ENCODE measurements around the gene RFX3. TPM values are rescaled to one million over a fixed set of nuclear protein-coding genes. Genes with fewer than 3 reads are reported as not detected.

RFX3 gene
- total RNA-seq, 2 donors from 2014 or later = 8.7 to 19.8 TPM

GRCh38 chr9:3475300-3476020 is 50.3 kb downstream of the RFX3 start:
- Mint-ChIP-seq H3K36me3 (ENCODE audit: low read depth) (peaks cover 18% of the 10 kb centered on the region), H3K27me3 (no peaks in the 10 kb centered on the region), H3K4me1 (peaks cover 50% of the 10 kb centered on the region), H3K4me3 (peak overlapping the region; percentile 84), H3K9me3 (no peaks in the 10 kb centered on the region), H3K27ac (peak overlapping the region; percentile 73)
- no peak for ATAC-seq (replicated peaks)

- no peaks in the 10 kb centered on the region for H3K27me3 Mint-ChIP-seq
- H3K9me3 Mint-ChIP-seq = no peaks in the 10 kb centered on the region
- H3K36me3 Mint-ChIP-seq (ENCODE audit: low read depth) = peaks cover 12% of the 10 kb centered on the region
- peaks cover 45% of the 10 kb centered on the region for H3K4me1 Mint-ChIP-seq
- H3K27ac Mint-ChIP-seq = peak overlapping the region; percentile 73
- H3K4me3 Mint-ChIP-seq = peak overlapping the region; percentile 84
- ATAC-seq (replicated peaks) = no peak
These were observed 51.0 kb downstream of the RFX3 start for GRCh38 chr9:3474821-3475220.

GRCh38 chr9:3473405-3473804 is 52.4 kb downstream of the RFX3 start:
- Mint-ChIP-seq H3K4me1 (peaks cover 40% of the 10 kb centered on the region), H3K27ac (peak overlapping the region; percentile 36), H3K36me3 (ENCODE audit: low read depth) (peaks cover 3% of the 10 kb centered on the region), H3K4me3 (no peak overlapping the region), H3K27me3 (no peaks in the 10 kb centered on the region), H3K9me3 (no peaks in the 10 kb centered on the region)
- no peak for ATAC-seq (replicated peaks)

GRCh38 chr9:3471883-3472282 is 53.9 kb downstream of the RFX3 start:
- no peaks in the 10 kb centered on the region for H3K36me3 Mint-ChIP-seq (ENCODE audit: low read depth)
- H3K4me3 Mint-ChIP-seq = no peak overlapping the region
- H3K27me3 Mint-ChIP-seq = no peaks in the 10 kb centered on the region
- H3K27ac Mint-ChIP-seq = no peak overlapping the region
- H3K9me3 Mint-ChIP-seq = no peaks in the 10 kb centered on the region
- ATAC-seq (replicated peaks) = no peak
- H3K4me1 Mint-ChIP-seq = peaks cover 25% of the 10 kb centered on the region

GRCh38 chr9:3468421-3469205 is 57.2 kb downstream of the RFX3 start:
- ATAC-seq (replicated peaks) = no peak

GRCh38 chr9:3467593-3468219 is 58.1 kb downstream of the RFX3 start:
- Mint-ChIP-seq H3K4me3 (no peak overlapping the region), H3K36me3 (ENCODE audit: low read depth) (no peaks in the 10 kb centered on the region), H3K9me3 (no peaks in the 10 kb centered on the region), H3K4me1 (no peaks in the 10 kb centered on the region), H3K27me3 (no peaks in the 10 kb centered on the region), H3K27ac (no peak overlapping the region)
- ATAC-seq (replicated peaks) = peak; percentile 93

More at GRCh38 chr9:3468421-3469205, 57.2 kb downstream of the RFX3 start:
- H3K4me3 Mint-ChIP-seq = no peak overlapping the region
- H3K27ac Mint-ChIP-seq = no peak overlapping the region
- H3K4me1 Mint-ChIP-seq = peaks cover 5% of the 10 kb centered on the region
- H3K9me3 Mint-ChIP-seq = no peaks in the 10 kb centered on the region
- no peaks in the 10 kb centered on the region for H3K27me3 Mint-ChIP-seq
- H3K36me3 Mint-ChIP-seq (ENCODE audit: low read depth) = no peaks in the 10 kb centered on the region

GRCh38 chr9:3464033-3464638 is 61.7 kb downstream of the RFX3 start:
- no peaks in the 10 kb centered on the region for H3K27me3 Mint-ChIP-seq
- no peaks in the 10 kb centered on the region for H3K4me1 Mint-ChIP-seq
- H3K27ac Mint-ChIP-seq = no peak overlapping the region
- H3K36me3 Mint-ChIP-seq (ENCODE audit: low read depth) = no peaks in the 10 kb centered on the region
- ATAC-seq (replicated peaks) = no peak
- H3K9me3 Mint-ChIP-seq = no peaks in the 10 kb centered on the region
- H3K4me3 Mint-ChIP-seq = no peak overlapping the region

GRCh38 chr9:3458806-3459475 is 66.9 kb downstream of the RFX3 start:
- Mint-ChIP-seq H3K27ac (no peak overlapping the region), H3K36me3 (ENCODE audit: low read depth) (no peaks in the 10 kb centered on the region), H3K27me3 (no peaks in the 10 kb centered on the region), H3K4me1 (peaks cover 4% of the 10 kb centered on the region), H3K4me3 (no peak overlapping the region), H3K9me3 (no peaks in the 10 kb centered on the region)
- ATAC-seq (replicated peaks) = no peak

GRCh38 chr9:3457175-3457574 is 68.6 kb downstream of the RFX3 start:
- no peak overlapping the region for H3K4me3 Mint-ChIP-seq
- H3K27ac Mint-ChIP-seq = no peak overlapping the region
- ATAC-seq (replicated peaks) = no peak

GRCh38 chr9:3455717-3456116 is 70.1 kb downstream of the RFX3 start:
- ATAC-seq (replicated peaks) = no peak
- Mint-ChIP-seq H3K36me3 (ENCODE audit: low read depth) (no peaks in the 10 kb centered on the region), H3K27ac (no peak overlapping the region), H3K9me3 (no peaks in the 10 kb centered on the region), H3K4me3 (no peak overlapping the region), H3K4me1 (peaks cover 4% of the 10 kb centered on the region), H3K27me3 (no peaks in the 10 kb centered on the region)

More at GRCh38 chr9:3457175-3457574, 68.6 kb downstream of the RFX3 start:
- Mint-ChIP-seq H3K4me1 (peaks cover 4% of the 10 kb centered on the region), H3K27me3 (no peaks in the 10 kb centered on the region), H3K9me3 (no peaks in the 10 kb centered on the region), H3K36me3 (ENCODE audit: low read depth) (no peaks in the 10 kb centered on the region)

- Mint-ChIP-seq H3K9me3 (no peaks in the 10 kb centered on the region), H3K27ac (no peak overlapping the region), H3K36me3 (ENCODE audit: low read depth) (no peaks in the 10 kb centered on the region), H3K4me1 (peaks cover 4% of the 10 kb centered on the region), H3K27me3 (no peaks in the 10 kb centered on the region), H3K4me3 (no peak overlapping the region)
- ATAC-seq (replicated peaks) = no peak
These were observed 70.7 kb downstream of the RFX3 start for GRCh38 chr9:3455094-3455493.

- no peaks in the 10 kb centered on the region for H3K9me3 Mint-ChIP-seq
- H3K27me3 Mint-ChIP-seq = no peaks in the 10 kb centered on the region
- ATAC-seq (replicated peaks) = no peak
- no peak overlapping the region for H3K27ac Mint-ChIP-seq
- H3K4me1 Mint-ChIP-seq = peaks cover 4% of the 10 kb centered on the region
- H3K4me3 Mint-ChIP-seq = no peak overlapping the region
- no peaks in the 10 kb centered on the region for H3K36me3 Mint-ChIP-seq (ENCODE audit: low read depth)
These were observed 73.8 kb downstream of the RFX3 start for GRCh38 chr9:3451956-3452355.

- H3K36me3 Mint-ChIP-seq (ENCODE audit: low read depth) = no peaks in the 10 kb centered on the region
These were observed 78.0 kb downstream of the RFX3 start for GRCh38 chr9:3447788-3448187.

GRCh38 chr9:3447143-3447542 is 78.7 kb downstream of the RFX3 start:
- ATAC-seq (replicated peaks) = no peak
- H3K27ac Mint-ChIP-seq = no peak overlapping the region
- H3K4me1 Mint-ChIP-seq = no peaks in the 10 kb centered on the region
- no peaks in the 10 kb centered on the region for H3K36me3 Mint-ChIP-seq (ENCODE audit: low read depth)
- H3K4me3 Mint-ChIP-seq = no peak overlapping the region
- H3K9me3 Mint-ChIP-seq = no peaks in the 10 kb centered on the region
- H3K27me3 Mint-ChIP-seq = no peaks in the 10 kb centered on the region

More at GRCh38 chr9:3447788-3448187, 78.0 kb downstream of the RFX3 start:
- Mint-ChIP-seq H3K27me3 (no peaks in the 10 kb centered on the region), H3K9me3 (no peaks in the 10 kb centered on the region), H3K4me3 (no peak overlapping the region), H3K4me1 (no peaks in the 10 kb centered on the region), H3K27ac (no peak overlapping the region)
- no peak for ATAC-seq (replicated peaks)
